Activated T-helper 1 cell treated with anti-CD3 and anti-CD28 coated beads, Interleukin-2, amount 50 U/mL, for 16 hours (primary cell): ENCODE measurements around the gene TOMM20.
A peak's percentile ranks its signal among the peaks of the same experiment; 100 is the strongest.
"Not testable (repeated sequence)": the region's sequence is repeated elsewhere in the genome, so short reads cannot be mapped to it uniquely, and the experiment has no call there.

Source experiments
- DNase-seq, 2 donors: peaks; one replicate each; pipeline ENCODE4 v3.0.0-alpha.2; 2020; ENCODE audit warnings: low read depth in 1 of 2, low spot score in 1 of 2

TOMM20 gene

GRCh38 chr1:235128456-235129328 lies at the start of gene TOMM20:
Gene TOMM20, minus strand, starts transcription at chr1:235128837. Its CDS starts 122 bp downstream, at chr1:235128715.
- DNase-seq, result peak; percentile 76 to 90

GRCh38 chr1:235176486-235176885 lies 47.8 kb upstream of the TOMM20 start:
- DNase-seq, result no peak

- no peak for DNase-seq
Observed at GRCh38 chr1:235169986-235170385, 41.3 kb upstream of the TOMM20 start.

- DNase-seq, result no peak
Observed at GRCh38 chr1:235168375-235168774, 39.7 kb upstream of the TOMM20 start.

GRCh38 chr1:235161685-235162327 lies 33.2 kb upstream of the TOMM20 start:
- DNase-seq, result no peak

- peak; percentile 88 for DNase-seq
Observed at GRCh38 chr1:235160957-235161684, 32.5 kb upstream of the TOMM20 start, which contains the start of gene RBM34. Gene RBM34, minus strand, starts transcription at chr1:235161250. Its CDS starts 24 bp downstream, at chr1:235161226.

GRCh38 chr1:235160383-235160956 lies 31.8 kb upstream of the TOMM20 start:
- DNase-seq, result no peak

GRCh38 chr1:235159930-235160329 lies 31.3 kb upstream of the TOMM20 start:
- DNase-seq, result not testable (repeated sequence)

GRCh38 chr1:235159284-235159683 lies 30.6 kb upstream of the TOMM20 start:
- DNase-seq, result not testable (repeated sequence)

GRCh38 chr1:235158680-235159079 lies 30.0 kb upstream of the TOMM20 start:
- DNase-seq, result no peak

GRCh38 chr1:235157150-235157549 lies 28.5 kb upstream of the TOMM20 start:
- no peak for DNase-seq

GRCh38 chr1:235156740-235157139 lies 28.1 kb upstream of the TOMM20 start:
- DNase-seq, result no peak

- no peak for DNase-seq
Observed at GRCh38 chr1:235156265-235156664, 27.6 kb upstream of the TOMM20 start.

GRCh38 chr1:235152235-235152634 lies 23.6 kb upstream of the TOMM20 start:
- DNase-seq, result no peak

- no peak for DNase-seq
Observed at GRCh38 chr1:235151033-235151432, 22.4 kb upstream of the TOMM20 start.

GRCh38 chr1:235149824-235150223 lies 21.2 kb upstream of the TOMM20 start:
- no peak for DNase-seq

- no peak for DNase-seq
Observed at GRCh38 chr1:235147269-235147668, 18.6 kb upstream of the TOMM20 start.

- no peak for DNase-seq
Observed at GRCh38 chr1:235145639-235146038, 17.0 kb upstream of the TOMM20 start.

- no peak for DNase-seq
Observed at GRCh38 chr1:235142991-235143390, 14.4 kb upstream of the TOMM20 start.

GRCh38 chr1:235139315-235139714 lies 10.7 kb upstream of the TOMM20 start:
- no peak for DNase-seq

GRCh38 chr1:235138821-235139220 lies 10.2 kb upstream of the TOMM20 start:
- no peak for DNase-seq
